GM10847 (cell line): ENCODE measurements around the gene SMARCA2.

Source experiments
- POLR2A ChIP-seq: IDR thresholded peaks from 2 replicates; pipeline ENCODE4 v1.6.1; 2011; ENCODE audit not compliant: insufficient read length; ENCODE audit errors: extremely low read depth

Gene SMARCA2

DNA sequence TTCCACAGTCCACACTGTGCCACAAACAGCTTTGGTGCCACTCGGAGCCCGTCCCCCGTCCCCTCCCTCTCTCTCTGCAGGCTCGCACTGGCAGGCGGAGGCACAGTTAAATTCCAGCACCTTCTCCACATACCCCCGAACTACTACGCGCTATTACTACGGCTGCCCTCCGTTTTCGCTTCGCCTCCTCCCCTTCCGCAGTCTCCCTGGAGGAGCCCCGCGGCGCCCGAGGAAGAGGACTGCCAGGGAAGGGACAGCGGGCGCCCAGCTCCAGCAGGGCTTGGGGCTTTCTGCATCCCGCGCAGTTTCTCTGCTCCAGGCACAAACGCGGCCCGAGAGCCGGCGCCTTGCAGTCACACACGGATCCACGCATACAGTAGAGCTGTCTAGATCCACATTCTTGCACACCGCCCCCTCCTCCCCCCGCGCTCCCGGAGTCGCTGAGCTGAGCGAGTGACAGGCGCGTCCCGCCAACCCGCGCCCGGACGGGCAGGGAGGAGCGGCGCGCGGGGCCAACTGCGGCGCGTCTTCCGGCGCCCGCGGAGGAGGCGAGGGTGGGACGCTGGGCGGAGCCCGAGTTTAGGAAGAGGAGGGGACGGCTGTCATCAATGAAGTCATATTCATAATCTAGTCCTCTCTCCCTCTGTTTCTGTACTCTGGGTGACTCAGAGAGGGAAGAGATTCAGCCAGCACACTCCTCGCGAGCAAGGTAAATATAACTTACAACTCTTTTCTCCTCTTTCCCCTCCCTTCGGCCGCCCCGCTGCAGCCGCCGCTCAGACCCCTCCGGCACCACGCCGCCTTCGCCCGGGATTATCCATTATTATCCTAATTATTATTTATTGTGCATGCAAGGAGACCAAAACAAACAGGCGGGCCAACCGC, at the start of gene SMARCA2:
Gene SMARCA2 (plus strand): TSS at position 652 of the 885 bp plus-strand sequence. CDS start 13,676 bp downstream, outside the sequence.
- TF ChIP-seq POLR2A: peak; percentile 75

DNA sequence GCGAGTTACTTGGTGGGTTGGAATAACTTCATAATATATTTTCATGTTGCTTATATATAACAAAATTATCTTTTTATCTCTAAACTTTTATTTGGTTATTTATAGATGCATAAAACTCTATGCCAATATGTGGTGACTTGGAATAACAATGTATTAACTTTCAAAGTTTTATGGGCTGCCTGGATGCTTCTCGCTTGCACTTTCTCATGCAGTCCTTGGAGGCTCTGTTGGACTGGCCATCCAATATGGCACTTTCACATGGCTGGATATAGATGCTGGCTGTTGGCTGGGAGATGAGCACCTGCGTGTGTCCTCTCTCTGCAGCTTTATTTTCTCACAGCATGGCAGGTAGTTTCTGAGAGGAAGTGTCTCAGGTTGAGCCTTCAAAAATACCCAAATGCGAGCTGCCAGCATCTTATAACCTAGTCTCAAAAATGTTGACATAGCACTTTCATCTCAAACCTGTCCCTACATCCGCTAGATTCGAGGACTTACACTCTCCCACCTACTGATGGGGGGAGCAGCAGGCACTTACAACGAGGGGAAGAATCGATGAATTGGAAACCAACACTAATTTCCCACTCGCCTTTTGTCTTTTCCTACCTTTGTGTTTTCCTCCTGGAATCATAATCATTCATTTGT, 48.3 kb upstream of the SMARCA2 start:
- no peak for TF ChIP-seq POLR2A

DNA sequence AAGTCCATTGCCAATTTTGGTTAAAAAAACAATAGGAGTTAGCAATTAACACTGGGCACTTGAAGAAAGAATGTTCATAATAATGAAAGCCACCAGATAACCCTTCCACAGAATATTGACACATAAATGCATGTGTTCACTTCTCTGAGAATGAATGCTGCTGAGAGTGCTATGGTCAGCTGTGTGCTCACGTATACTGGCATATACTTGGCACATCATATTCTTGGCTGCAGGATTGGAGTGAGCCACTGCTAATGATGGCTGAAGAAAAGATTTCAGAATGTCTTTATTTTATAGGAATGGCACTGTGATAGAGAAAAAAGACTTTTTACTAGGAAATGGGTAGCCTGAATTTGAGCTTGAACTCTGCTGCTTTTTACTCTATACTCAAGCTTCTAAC, 46.0 kb upstream of the SMARCA2 start:
- no peak for TF ChIP-seq POLR2A

DNA sequence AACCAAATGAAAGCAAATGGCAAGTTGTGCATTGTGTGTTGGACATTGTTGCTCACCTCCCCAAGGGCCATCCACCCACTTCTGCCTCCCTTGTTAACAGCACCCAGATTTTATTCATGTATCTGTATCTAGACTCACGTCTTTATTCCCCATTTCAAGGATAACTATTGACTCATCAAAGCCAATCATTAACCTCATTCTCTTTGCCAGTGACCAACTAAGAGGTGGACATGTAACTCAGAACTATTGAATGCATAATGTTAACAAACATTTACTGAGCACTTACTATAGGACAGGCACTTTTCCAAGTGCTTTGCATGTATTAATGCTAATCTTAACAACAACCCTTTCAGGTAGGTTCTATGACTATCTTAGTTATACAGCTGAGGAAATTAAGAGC, 45.2 kb upstream of the SMARCA2 start:
- TF ChIP-seq POLR2A: no peak

DNA sequence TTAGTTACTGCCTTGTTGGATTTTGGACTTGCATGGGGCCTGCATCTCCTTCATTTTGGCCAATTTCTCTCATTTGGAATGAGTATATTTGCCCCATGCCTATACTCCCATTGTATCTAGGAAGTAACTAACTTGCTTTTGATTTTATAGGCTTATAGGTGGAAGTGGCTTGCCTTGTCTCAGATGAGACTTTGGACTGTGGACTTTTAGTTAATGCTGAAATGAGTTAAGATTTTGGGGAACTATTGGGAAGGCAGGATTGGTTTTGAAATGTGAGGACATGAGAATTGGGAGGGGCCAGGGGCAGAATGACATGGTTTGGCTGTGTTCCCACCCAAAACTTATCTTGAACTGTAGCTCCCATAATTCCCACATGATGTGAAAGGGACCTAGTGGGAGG, 42.5 kb upstream of the SMARCA2 start:
- no peak for TF ChIP-seq POLR2A

DNA sequence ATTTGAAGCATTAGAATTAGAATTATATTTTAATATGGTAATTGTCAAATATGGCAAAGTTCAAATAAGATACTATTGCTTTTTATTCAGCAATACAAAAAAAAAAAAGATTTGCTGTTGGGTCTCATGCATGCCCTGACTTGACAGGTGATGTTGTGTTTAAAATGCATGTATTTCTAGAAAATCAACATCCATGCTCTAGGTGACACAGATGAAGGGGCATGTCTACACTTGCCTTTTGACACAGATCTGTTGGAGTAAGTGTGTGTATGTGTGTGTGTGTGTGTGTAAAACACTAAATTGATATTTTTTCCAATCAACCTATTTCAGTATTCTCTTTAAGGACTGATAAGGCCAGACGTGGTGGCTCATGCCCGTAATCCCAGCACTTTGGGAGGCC, 38.1 kb upstream of the SMARCA2 start:
- no peak for TF ChIP-seq POLR2A

DNA sequence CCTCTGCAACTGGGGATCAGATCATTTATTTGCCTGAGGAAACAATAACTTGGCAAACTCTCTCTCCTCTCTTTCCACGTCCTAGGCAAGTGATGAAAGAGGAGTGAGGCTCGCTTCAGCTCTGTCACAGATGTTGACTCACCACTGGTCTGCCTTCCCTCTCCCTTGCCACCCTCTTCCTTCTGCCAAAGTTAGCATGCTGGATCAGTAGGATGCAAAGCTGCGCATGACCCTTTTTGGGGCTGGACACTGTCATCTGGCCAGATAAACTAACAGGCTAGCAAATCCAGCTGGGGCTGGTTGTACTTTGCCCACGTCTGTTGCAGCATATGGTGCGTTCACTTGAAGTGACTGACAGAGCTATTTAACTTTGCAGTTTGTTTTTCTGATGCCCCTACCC, 36.2 kb upstream of the SMARCA2 start:
- no peak for TF ChIP-seq POLR2A

DNA sequence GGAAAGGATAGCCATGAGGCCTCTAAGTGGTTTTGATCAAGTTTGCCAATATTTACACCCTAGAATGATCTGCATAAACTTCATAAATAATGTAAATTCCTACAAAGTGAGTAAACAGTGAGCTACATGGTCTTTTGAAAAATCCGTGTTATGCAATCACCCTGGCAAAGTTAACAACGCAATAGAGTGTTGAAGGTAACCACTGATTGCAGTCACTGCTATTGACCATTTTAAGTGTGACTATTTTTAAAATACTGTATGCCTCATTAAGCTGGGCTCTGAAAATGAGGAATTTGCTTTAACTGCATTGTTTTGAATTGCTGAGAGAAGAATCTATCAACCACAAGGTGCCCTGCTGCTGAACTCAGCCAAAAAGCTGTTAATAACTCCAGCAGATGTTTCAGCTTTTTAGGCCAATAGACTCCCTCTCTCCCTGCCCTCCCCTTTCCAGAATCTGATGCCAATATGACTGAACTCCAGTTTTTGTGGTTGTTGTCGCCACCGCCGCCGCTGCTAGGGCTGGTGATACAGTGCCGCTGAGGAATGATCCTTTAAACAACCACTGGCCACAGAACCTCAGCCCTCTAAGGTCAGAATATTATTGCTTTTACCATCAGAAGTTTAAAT, 35.3 kb upstream of the SMARCA2 start:
- no peak for TF ChIP-seq POLR2A

DNA sequence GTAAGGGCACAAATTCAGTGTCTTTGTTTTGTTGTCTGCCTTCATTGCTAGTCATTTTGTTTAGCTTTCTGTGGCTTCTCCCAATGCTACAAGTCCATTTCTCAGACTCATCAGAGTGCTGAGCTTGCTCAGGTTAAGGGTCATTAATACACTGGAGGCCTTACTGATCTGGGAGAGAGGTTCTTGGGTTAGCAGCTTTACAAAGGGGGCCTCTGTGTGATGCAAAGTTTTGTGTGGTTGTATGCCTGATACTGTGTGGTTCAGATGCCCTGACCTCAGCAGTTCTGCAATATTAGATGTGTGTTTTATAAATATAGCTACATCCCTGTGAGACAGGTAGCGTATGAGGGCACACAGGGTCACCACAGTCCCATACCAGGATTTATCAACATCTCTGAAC, 34.8 kb upstream of the SMARCA2 start:
- TF ChIP-seq POLR2A: no peak

DNA sequence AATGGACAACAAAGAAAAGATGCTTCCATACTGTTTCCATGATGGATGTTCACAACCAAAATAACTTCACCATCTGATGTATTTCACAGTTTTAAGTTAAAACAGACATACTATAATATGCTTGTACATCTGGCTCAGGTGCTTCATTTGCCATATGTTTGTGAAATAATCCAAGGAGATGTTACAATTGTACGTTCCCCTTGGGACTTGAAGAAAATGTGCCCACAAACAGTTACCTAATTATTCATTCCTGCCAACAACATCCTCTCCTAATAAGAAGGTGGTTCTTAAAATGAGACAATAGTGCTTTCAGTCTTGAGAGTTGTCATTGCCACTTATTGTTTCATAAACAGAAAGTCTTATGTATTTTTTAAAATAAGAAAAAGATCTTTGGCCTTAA, 33.1 kb upstream of the SMARCA2 start:
- no peak for TF ChIP-seq POLR2A

DNA sequence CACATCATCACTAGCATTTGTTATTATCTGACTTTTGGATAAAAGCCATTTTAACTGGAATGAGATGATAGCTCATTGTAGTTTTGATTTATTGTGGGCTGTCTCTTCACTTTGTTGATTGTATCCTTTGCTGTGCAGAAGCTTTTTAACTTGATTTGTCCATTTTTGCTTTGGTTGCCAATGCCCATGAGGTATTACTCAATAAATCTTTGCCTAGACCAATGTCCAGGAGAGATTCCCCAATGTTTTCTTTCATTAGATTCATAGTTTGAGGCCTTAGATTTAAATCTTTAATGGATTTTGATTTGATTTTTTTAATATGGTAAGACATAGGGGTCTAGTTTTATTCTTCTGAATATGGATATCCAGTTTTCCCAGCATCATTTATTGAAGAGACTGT, 28.8 kb upstream of the SMARCA2 start:
- TF ChIP-seq POLR2A: no peak

DNA sequence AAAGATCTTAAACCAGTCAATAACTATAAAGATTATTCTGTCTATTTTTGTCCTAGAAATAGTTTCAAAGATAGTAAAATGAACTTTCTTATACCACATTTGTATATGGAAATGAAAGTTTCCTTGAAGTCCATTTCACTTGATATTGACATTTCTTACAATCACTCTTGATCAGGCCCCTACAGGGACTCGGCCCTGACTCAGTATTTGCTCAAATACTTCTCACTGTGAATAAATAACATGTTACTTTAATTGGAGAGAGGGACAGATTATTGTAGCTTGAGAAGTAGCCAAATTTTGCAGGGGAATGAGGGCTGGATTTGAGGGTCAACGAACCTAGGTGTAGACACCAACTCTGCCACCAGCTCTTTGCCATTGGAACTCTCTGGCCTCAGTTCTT, 25.6 kb upstream of the SMARCA2 start:
- TF ChIP-seq POLR2A: no peak

DNA sequence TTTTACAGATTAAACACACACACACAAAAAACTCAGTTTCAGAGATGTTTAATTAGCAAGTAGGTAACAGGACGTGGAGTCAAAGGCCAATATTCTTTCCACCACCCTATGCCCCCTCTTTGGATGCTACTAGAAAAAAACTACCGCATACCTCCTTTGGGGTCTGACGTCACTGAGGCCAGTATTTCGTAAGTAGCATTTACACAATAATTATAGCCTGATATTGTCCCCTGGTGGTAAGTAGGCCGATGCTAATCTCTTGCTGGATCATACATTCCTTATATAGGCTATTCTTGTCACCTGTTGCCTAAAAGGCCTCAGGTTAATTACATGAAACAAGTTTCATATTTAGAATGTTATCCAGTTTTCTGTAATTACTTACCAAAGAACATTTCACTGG, 21.0 kb upstream of the SMARCA2 start:
- TF ChIP-seq POLR2A: no peak

DNA sequence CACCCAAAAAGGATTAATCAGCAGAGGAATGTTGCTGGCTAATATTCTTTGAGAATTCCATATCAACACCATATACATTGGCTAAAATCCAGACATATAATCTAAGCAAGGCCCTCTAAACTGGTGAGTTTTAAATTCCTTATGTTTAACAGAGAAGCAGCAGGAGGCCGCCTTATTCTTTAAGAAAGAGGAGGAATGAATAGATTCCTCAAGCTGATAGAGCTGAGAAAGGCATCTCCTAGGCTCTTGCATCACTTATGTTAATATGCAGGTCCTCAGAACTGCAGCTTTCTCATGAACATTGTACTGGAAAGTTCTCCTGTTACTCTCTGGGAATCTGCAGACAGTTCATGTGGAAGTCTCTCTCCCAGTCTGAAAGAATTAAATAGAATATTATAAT, 20.1 kb upstream of the SMARCA2 start:
- no peak for TF ChIP-seq POLR2A

DNA sequence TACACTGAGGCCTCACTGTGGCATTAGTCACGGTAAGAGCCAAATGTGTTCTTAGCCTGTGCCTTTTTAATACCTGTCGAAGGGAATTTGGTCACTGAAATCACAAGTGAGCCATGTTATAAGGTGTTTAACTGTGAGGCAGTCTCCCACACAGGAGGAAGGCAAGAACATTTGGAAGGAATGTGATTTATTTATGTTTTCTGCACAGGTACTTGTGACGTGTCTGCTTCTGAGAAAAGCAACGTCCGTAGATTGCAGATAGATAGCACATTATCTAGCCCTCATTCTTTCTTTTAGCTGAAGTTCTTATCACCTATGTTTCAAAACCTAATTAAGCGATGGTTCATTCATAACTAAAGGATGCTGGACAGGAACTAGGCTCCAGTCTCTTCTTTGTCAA, 19.0 kb upstream of the SMARCA2 start:
- TF ChIP-seq POLR2A: no peak

DNA sequence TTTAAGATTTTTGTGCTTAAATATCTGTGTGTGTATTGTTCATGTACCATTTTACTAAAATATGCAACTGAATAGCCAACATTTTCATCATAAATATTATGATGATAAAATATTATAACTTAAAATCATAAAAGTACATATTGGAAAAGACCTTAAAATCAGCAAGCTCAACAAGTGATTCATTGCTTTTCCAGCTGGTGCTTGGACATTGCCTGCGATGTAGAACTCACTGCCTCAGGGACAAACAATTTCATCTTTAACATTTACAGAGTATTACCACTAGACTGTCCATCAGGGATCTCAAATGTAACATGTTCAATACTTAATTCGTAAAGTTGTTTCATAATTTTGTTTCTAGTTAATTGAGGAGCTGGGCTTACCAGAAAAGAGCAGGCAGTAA, 17.5 kb upstream of the SMARCA2 start:
- TF ChIP-seq POLR2A: no peak

DNA sequence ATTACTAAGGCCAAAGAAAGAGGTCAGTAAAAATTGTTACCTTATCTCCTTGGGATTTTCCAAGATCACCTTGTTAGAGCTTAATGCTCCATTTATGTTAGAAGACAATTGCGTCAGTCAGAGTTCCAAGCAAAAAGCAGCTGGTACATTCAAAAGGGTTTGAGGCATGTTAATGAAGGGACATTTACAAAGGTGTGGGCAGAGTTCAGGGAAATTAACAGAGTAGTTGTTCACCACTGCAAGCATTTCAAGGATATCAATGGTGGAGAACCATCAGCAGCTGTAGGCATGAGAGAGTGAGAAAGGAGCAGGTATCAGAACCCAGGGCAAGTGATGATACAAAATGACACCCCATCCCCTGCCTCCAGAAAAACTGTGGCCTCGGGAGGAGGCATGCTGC, 17.0 kb upstream of the SMARCA2 start:
- no peak for TF ChIP-seq POLR2A

DNA sequence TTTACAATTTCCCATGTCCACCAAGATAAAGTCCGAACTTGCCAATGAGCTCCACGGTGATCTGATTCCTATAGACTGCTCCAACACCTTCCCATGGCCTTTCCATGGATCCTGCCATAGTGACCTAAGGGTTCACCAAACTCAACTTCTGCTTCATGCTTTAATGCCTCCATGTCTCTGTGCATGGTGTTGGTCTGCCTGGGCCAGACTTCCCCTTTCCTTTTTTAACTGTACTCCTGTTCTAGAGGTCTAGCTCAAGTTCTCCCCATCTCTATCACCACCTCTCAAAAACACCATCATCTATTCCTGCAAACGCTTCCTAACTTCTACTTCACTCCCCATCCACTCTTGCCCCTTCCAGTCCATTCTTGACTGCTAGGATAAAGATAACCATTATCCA, 14.8 kb upstream of the SMARCA2 start:
- no peak for TF ChIP-seq POLR2A
